Choroid plexus epithelial cell (primary cell): ENCODE results near the gene TBC1D19.
"Not testable (repeated sequence)": the region's sequence is repeated elsewhere in the genome, so short reads cannot be mapped to it uniquely, and the experiment has no call there.

ENCODE experiments used
- DNase-seq: peaks from one replicate; pipeline ENCODE4 v3.0.0-alpha.2; 2010; ENCODE audit warnings: low read depth
- H3K4me3 ChIP-seq: 2 replicates; pipeline ENCODE4 v1.5.1; 2011; ENCODE audit warnings: low read depth, mild to moderate bottlenecking, control low read depth, low read length, moderate library complexity
- CTCF ChIP-seq: conservative IDR thresholded peaks from 2 replicates; pipeline ENCODE4 v1.5.1; 2011; ENCODE audit warnings: low read depth, mild to moderate bottlenecking, control low read depth, inconsistent platforms, low read length, moderate library complexity

TBC1D19 gene

GRCh38 chr4:26568446-26568994 lies 15.4 kb upstream of the TBC1D19 start:
- no peak overlapping the region for H3K4me3 ChIP-seq
- peak; percentile 82 for DNase-seq
- no peak for TF ChIP-seq CTCF

- H3K4me3 ChIP-seq = no peak overlapping the region
- no peak for TF ChIP-seq CTCF
- DNase-seq = no peak
Observed at GRCh38 chr4:26570596-26570995, 13.3 kb upstream of the TBC1D19 start.

- H3K4me3 ChIP-seq = no peak overlapping the region
- TF ChIP-seq CTCF = no peak
- DNase-seq = peak; percentile 44
Observed at GRCh38 chr4:26573389-26573794, 10.5 kb upstream of the TBC1D19 start.

- TF ChIP-seq CTCF = no peak
- no peak overlapping the region for H3K4me3 ChIP-seq
- DNase-seq = no peak
Observed at GRCh38 chr4:26574563-26574962, 9.3 kb upstream of the TBC1D19 start.

- no peak for TF ChIP-seq CTCF
- H3K4me3 ChIP-seq = no peak overlapping the region
- peak; percentile 63 for DNase-seq
Observed at GRCh38 chr4:26576231-26576739, 7.6 kb upstream of the TBC1D19 start.

- no peak for TF ChIP-seq CTCF
- H3K4me3 ChIP-seq = no peak overlapping the region
- no peak for DNase-seq
Observed at GRCh38 chr4:26577066-26577465, 6.8 kb upstream of the TBC1D19 start.

GRCh38 chr4:26579169-26579568 lies 4.7 kb upstream of the TBC1D19 start:
- DNase-seq = no peak
- no peak for TF ChIP-seq CTCF
- no peak overlapping the region for H3K4me3 ChIP-seq

- not testable (repeated sequence) for H3K4me3 ChIP-seq, DNase-seq
Observed at GRCh38 chr4:26581341-26581740, 2.5 kb upstream of the TBC1D19 start.
